Central memory CD8-positive, alpha-beta T cell (primary cell): ENCODE data around the gene FDX2.

ENCODE experiments used
- ATAC-seq: fragments of 150-1000 bp; cut with Tn5 transposase; replicated peaks from 2 replicates; pipeline ENCODE4 v1.10.0; 2022; ENCODE audit warnings: mild to moderate bottlenecking, moderate FRiP score, moderate number of reproducible peaks; ENCODE audit not compliant: poor library complexity, severe bottlenecking; ENCODE audit errors: extremely low read depth
- DNase-seq, 2 donors: peaks; one replicate each; pipeline ENCODE4 v3.0.0; 2021; ENCODE audit warnings: low spot score in 2 of 2
- H3K27ac Mint-ChIP-seq: one replicate; pipeline ENCODE4 v1.8.0; 2022; ENCODE audit warnings: low read depth, mild to moderate bottlenecking, moderate library complexity, mixed read lengths
- H3K27me3 Mint-ChIP-seq: one replicate; pipeline ENCODE4 v1.8.0; 2022; ENCODE audit warnings: mixed read lengths
- H3K36me3 Mint-ChIP-seq: one replicate; pipeline ENCODE4 v1.8.0; 2022; ENCODE audit warnings: mild to moderate bottlenecking, moderate library complexity, mixed read lengths; ENCODE audit not compliant: insufficient read depth
- H3K4me1 Mint-ChIP-seq: one replicate; pipeline ENCODE4 v1.8.0; 2022; ENCODE audit warnings: mixed read lengths
- H3K4me3 Mint-ChIP-seq: one replicate; pipeline ENCODE4 v1.8.0; 2022; ENCODE audit warnings: mild to moderate bottlenecking, moderate library complexity, mixed read lengths
- H3K9me3 Mint-ChIP-seq: one replicate; pipeline ENCODE4 v1.8.0; 2022; ENCODE audit warnings: mixed read lengths

The FDX2 gene

GRCh38 chr19:10260141-10260584 is 55.7 kb downstream of the FDX2 start:
- H3K27me3 Mint-ChIP-seq, result no peaks in the 10 kb centered on the region
- peaks cover 12% of the 10 kb centered on the region for H3K36me3 Mint-ChIP-seq
- peaks cover 7% of the 10 kb centered on the region for H3K4me1 Mint-ChIP-seq
- DNase-seq (no peak), ATAC-seq (peak; percentile 7)
- no peak overlapping the region for H3K4me3 Mint-ChIP-seq
- no peaks in the 10 kb centered on the region for H3K9me3 Mint-ChIP-seq
- no peak overlapping the region for H3K27ac Mint-ChIP-seq
